Activated naive CD4-positive, alpha-beta T cell treated with anti-CD3 and anti-CD28 coated beads for 36 hours (primary cell): ENCODE measurements around the gene EEFSEC. TPM values are rescaled to one million over a fixed set of nuclear protein-coding genes. Genes with fewer than 3 reads are reported as not detected.

Source experiments
- CTCF ChIA-PET: fragments of 350-600 bp; sonication (Branson Sonifier 250); formaldehyde crosslinking; loops from one replicate; lab custom pipeline; 2021; ENCODE audit warnings: antibody characterized with exemption; lab: Charles Lee
- DNase-seq: peaks from one replicate; pipeline ENCODE4 v3.0.0-alpha.2; 2020
- H3K27ac Mint-ChIP-seq: one replicate; pipeline ENCODE4 v1.8.0; 2021; ENCODE audit warnings: mild to moderate bottlenecking, mixed read lengths
- H3K27me3 Mint-ChIP-seq: one replicate; pipeline ENCODE4 v1.8.0; 2021; ENCODE audit warnings: low read depth, mixed read lengths
- H3K36me3 Mint-ChIP-seq: one replicate; pipeline ENCODE4 v1.8.0; 2021; ENCODE audit warnings: low read depth, mixed read lengths
- H3K4me1 Mint-ChIP-seq: one replicate; pipeline ENCODE4 v1.8.0; 2021; ENCODE audit warnings: low read depth, mixed read lengths
- H3K4me3 Mint-ChIP-seq: one replicate; pipeline ENCODE4 v1.8.0; 2021; ENCODE audit warnings: mild to moderate bottlenecking, moderate library complexity, mixed read lengths
- H3K9me3 Mint-ChIP-seq: one replicate; pipeline ENCODE4 v1.8.0; 2021; ENCODE audit warnings: mixed read lengths
- intact Hi-C: fragments of 100-400 bp; cut with micrococcal nuclease; formaldehyde crosslinking; loops from one replicate; pipeline ENCODE4 v1.15.1; 2023
- total RNA-seq, 2 experiments: library from RNA; stranded (reverse); gene quantifications; one replicate each; pipeline ENCODE4 v1.2.3, GENCODE V29; 2021

Gene EEFSEC
- total RNA-seq, 2 experiments from 2014 or later: 11.0 to 11.6 TPM

DNA sequence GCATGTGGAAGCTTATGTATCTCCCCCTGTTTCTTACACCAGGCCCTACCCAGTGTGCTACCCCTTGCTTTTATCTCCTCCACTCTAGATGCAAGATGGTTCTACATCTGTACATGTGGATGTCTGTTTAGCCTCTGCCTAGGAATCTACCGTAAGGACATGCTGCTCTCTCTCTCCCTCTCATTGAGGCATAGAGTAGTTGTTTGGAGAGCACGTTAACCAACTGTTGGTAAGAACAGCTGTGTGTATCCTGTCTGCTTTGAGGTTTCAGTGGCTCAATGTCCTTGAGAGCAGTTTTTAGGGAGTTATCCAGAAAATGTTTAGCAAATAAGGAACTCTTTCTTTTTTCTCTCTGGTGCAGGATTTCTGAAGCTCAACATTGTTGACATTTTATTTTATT, 160.7 kb downstream of the EEFSEC start:
- no peak overlapping the region for H3K27ac Mint-ChIP-seq
- CTCF ChIA-PET: no interaction called here
- no peak overlapping the region for H3K4me3 Mint-ChIP-seq
- peaks cover 47% of the 10 kb centered on the region for H3K4me1 Mint-ChIP-seq
- peaks cover 1% of the 10 kb centered on the region for H3K36me3 Mint-ChIP-seq
- no peaks in the 10 kb centered on the region for H3K9me3 Mint-ChIP-seq
- intact Hi-C loops: no loop called here
- H3K27me3 Mint-ChIP-seq: no peaks in the 10 kb centered on the region
- no peak for DNase-seq

DNA sequence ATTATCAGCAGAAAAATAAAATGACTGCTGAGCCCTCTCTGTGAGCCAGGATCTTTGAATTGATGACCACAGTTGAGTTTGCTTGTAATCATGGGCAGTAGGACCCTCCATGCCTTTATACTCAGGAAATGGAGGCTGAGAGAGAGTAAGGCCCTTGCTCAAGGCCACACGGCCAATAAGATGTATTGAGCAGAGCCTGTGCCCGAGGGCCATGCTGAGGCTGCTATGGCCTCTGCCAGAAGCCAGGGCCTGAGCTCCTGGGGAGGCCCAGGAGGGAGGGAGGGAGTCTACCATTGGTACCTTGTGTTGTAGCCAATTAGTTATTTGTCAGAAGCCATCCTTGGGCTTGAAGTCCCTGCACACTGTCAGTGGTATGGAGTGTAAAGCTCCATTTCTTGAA, 162.0 kb downstream of the EEFSEC start:
- intact Hi-C loops: loop anchor here (5.0 kb wide), 1 partner anchor 73 kb away; no protein-coding TSS in a partner anchor
- DNase-seq: no peak
- no peak overlapping the region for H3K4me3 Mint-ChIP-seq
- no peak overlapping the region for H3K27ac Mint-ChIP-seq
- no peaks in the 10 kb centered on the region for H3K36me3 Mint-ChIP-seq
- no peaks in the 10 kb centered on the region for H3K9me3 Mint-ChIP-seq
- peaks cover 49% of the 10 kb centered on the region for H3K4me1 Mint-ChIP-seq
- H3K27me3 Mint-ChIP-seq: no peaks in the 10 kb centered on the region
- CTCF ChIA-PET: no interaction called here

DNA sequence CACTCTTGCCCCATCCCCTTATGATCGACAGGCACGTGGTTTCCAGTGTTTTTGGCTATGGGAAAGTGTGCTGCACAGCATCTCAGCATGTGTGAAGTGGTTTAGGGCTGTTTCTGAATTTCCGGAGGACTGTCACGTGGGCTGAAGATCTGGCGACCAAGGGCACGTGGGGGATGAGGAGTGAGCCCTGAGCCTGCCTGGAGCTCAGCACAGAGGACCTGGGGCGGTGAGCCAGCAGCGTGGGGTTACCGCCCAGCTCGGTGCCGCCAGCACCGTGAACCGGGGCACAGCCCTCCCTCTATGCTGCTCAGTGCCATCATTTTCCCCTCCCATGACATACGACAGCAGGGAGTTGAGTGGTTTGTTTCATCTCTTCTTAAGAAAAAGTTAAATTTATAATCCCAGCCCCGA, 163.2 kb downstream of the EEFSEC start:
- Mint-ChIP-seq H3K36me3 (no peaks in the 10 kb centered on the region), H3K4me1 (peaks cover 52% of the 10 kb centered on the region), H3K27ac (peak overlapping the region; percentile 63), H3K27me3 (no peaks in the 10 kb centered on the region), H3K4me3 (peak overlapping the region; percentile 17), H3K9me3 (no peaks in the 10 kb centered on the region)
- intact Hi-C loops: loop anchor here (2.0 to 5.0 kb wide), 2 partner anchors 22 to 74 kb away; no protein-coding TSS in a partner anchor
- peak; percentile 71 for DNase-seq
- CTCF ChIA-PET: no interaction called here

DNA sequence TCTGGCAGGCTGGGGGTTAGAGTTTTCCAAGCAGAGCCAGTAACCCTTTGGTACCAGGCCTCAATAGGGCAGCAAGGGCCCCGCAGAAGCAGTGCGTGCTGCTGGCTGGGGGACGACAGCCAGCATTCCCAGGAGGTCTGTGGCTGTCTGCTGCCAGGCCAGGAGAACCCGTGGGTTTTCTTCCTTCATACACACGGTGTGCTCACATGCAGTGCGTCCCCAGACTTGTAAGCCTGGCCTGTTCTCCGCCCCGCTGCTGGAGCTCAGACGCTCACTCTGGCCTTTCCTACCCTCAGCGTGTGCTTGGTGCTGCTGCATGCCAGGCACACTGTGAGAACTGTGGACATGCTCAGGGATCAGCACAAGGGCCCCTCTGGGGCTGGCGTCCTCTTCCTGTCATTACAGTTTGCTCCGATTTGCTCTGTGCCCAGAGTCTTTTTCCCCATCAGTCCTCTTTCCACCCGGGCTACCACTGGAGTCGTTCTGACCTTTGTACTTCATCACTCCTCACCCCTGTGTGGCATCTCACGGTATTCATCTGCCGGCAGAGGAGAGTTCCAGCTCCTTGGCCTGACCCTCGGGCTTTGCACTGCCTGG, 163.9 kb downstream of the EEFSEC start:
- CTCF ChIA-PET: no interaction called here
- DNase-seq: no peak
- Mint-ChIP-seq H3K4me3 (no peak overlapping the region), H3K36me3 (no peaks in the 10 kb centered on the region), H3K27ac (peak overlapping the region; percentile 62), H3K9me3 (no peaks in the 10 kb centered on the region), H3K4me1 (peaks cover 54% of the 10 kb centered on the region), H3K27me3 (no peaks in the 10 kb centered on the region)
- intact Hi-C loops: loop anchor here (2.0 to 5.0 kb wide), 2 partner anchors 22 to 75 kb away; no protein-coding TSS in a partner anchor

DNA sequence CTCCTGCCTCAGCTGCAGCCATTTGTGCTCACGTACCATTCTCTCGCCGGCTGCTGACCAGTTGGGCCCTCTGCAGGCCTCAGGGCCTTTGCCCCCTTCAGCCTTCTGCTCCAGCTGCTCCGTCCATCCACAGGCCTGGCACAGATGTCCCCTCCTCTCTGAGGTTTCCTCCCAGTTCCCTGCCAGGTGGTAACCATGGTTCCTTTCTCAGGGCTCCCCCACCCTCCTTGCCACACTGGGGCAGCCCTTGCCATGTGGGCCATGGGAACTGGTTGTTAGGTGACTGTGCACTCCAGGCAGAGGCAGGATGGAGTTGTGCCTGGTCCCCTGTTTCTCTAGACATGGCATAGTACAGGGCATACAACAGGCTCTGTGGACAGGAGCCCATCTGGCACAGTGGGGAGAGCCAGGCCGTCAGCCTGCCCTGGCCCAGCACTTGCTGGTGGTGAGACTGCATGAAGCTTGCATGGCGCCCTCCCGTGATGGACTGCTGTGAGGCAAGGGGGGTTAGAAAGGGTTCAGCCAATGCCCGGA, 164.5 kb downstream of the EEFSEC start:
- intact Hi-C loops: loop anchor here (2.0 to 5.0 kb wide), 2 partner anchors 23 to 75 kb away; no protein-coding TSS in a partner anchor
- DNase-seq: no peak
- H3K27ac Mint-ChIP-seq: no peak overlapping the region
- H3K27me3 Mint-ChIP-seq: no peaks in the 10 kb centered on the region
- CTCF ChIA-PET: interaction anchor here (0.8 to 1.0 kb wide), 2 partner anchors 11 to 222 kb away, joined by 3 read pairs; no protein-coding TSS in a partner anchor
- peaks cover 54% of the 10 kb centered on the region for H3K4me1 Mint-ChIP-seq
- no peaks in the 10 kb centered on the region for H3K36me3 Mint-ChIP-seq
- H3K4me3 Mint-ChIP-seq: no peak overlapping the region
- H3K9me3 Mint-ChIP-seq: no peaks in the 10 kb centered on the region

DNA sequence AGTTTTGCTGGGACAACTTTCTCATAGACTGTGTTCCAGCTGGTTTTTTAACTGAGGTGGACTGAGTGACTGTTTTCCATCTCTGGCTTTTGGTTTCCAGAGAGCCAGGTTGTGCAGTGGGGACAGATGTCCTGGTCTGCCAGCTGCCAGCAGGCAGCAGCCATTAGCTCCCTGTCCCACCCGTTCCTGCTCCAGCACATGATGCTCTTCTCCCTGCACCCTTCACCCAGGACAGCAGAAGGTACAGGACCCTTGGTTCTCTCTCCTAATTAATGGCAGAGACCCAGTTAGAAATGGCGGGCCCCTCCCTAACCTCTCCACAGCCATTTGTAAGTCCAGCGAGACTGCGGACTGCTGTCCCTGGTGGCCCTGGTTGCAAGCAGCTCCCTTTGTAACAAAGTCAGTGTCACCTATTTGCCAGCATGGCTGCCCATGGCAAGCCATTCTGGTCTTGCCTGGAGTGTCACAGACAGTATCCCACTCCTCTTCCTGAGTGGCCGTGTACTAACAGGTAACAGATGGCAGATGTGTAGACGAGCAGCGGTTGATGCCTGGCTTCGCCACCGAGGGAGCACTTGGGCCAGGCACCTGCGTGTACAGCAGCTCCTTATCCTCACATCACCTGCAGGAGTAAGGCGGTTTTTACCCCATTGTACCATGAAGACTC, 165.1 kb downstream of the EEFSEC start:
- no peak for DNase-seq
- H3K4me3 Mint-ChIP-seq: no peak overlapping the region
- intact Hi-C loops: loop anchor here (5.0 kb wide), 1 partner anchor 76 kb away; no protein-coding TSS in a partner anchor
- H3K9me3 Mint-ChIP-seq: no peaks in the 10 kb centered on the region
- H3K27me3 Mint-ChIP-seq: no peaks in the 10 kb centered on the region
- peaks cover 54% of the 10 kb centered on the region for H3K4me1 Mint-ChIP-seq
- H3K27ac Mint-ChIP-seq: no peak overlapping the region
- no peaks in the 10 kb centered on the region for H3K36me3 Mint-ChIP-seq
- CTCF ChIA-PET: interaction anchor here (0.8 to 1.0 kb wide), 2 partner anchors 12 to 223 kb away, joined by 3 read pairs; no protein-coding TSS in a partner anchor

DNA sequence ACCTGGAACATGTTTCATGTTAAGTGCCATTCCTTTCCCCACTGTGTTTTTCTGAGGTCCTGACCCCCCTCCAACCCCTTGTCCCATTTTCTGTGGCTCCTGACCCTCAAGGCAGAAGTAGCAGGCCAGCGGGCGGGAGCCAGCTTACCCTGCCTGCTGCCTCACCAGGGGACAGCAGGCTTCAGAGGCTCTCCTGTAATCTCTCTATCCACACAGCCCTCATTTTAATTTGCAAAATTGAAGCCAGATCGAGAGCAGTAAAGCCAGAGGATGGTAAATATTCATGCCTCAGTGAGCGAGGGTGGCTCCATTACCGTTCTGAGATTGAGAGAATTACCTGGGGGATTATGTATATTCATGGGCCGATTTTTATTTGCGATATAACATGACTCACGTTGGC, 165.8 kb downstream of the EEFSEC start:
- H3K27ac Mint-ChIP-seq: no peak overlapping the region
- intact Hi-C loops: loop anchor here (5.0 kb wide), 1 partner anchor 77 kb away; no protein-coding TSS in a partner anchor
- no peaks in the 10 kb centered on the region for H3K36me3 Mint-ChIP-seq
- H3K4me1 Mint-ChIP-seq: peaks cover 50% of the 10 kb centered on the region
- CTCF ChIA-PET: interaction anchor here (1.3 kb wide), 1 partner anchor 224 kb away, joined by 3 read pairs; no protein-coding TSS in a partner anchor
- no peaks in the 10 kb centered on the region for H3K27me3 Mint-ChIP-seq
- DNase-seq: no peak
- no peak overlapping the region for H3K4me3 Mint-ChIP-seq
- H3K9me3 Mint-ChIP-seq: no peaks in the 10 kb centered on the region

DNA sequence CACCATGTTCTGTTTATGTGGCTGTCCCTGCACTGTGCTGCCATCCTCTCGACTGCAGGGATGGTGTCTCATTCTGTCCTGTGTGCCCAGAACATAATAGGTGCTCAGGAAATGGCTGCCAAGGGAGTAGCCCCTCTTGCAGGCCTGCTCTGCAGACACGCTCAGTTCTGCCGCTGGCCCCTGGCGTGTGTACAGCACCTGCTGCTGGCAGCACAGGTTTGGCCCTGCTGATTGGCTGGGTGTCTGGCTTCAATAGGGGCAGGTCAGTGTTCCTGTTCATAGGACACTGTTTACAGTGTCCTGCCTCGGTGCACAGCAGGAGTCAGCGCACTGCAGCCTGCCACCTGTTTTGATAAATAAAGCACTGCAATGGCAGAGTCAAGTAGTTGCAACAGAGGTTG, 166.5 kb downstream of the EEFSEC start:
- no peak overlapping the region for H3K27ac Mint-ChIP-seq
- intact Hi-C loops: loop anchor here (5.0 kb wide), 2 partner anchors 77 to 147 kb away; no protein-coding TSS in a partner anchor
- H3K27me3 Mint-ChIP-seq: no peaks in the 10 kb centered on the region

DNA sequence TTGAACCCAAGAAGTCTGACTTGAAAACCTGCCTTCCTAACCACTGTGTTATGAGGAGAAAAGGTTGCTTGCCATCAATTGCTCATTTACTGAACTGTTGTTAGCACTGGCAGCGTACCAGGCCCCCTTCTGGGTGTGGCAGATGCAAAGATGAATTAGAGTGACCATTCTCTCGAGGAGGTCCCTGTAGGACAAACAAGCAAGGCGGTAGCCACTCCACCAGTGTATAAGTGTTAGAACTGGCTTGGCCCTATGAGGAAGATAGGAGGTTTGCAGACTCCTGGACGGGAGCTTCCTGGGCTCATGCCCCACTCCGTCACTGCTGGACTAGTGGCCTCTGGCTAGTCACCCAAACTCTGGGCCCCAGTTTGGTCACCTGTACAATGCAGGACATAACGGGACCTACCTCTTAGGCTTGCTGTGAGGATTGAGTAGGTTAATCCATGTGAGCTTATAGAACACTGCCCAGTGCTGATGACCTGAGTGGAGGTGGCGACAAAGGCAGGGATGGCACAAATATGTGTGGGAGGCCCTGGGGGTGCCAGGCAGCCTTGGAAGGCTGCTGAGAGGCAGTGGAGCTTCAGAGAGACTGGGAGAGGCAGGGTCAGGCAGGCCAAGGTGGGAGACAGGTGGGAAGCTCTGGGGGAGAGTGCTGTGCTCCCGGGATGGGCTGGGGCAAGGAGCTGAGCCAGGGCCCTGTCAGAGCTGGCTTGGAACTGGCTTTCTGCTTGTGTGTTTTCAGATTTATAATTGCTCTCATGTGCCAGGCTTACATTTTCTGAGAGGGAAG, 167.5 kb downstream of the EEFSEC start:
- Mint-ChIP-seq H3K36me3 (no peaks in the 10 kb centered on the region), H3K27ac (no peak overlapping the region), H3K4me1 (peaks cover 49% of the 10 kb centered on the region), H3K4me3 (no peak overlapping the region), H3K27me3 (no peaks in the 10 kb centered on the region), H3K9me3 (no peaks in the 10 kb centered on the region)
- DNase-seq: no peak
- CTCF ChIA-PET: interaction anchor here (0.7 to 2.6 kb wide), 4 partner anchors 11 to 226 kb away, joined by 3 to 15 read pairs (median 3); no protein-coding TSS in a partner anchor
- intact Hi-C loops: loop anchor here (5.0 kb wide), 1 partner anchor 148 kb away; no protein-coding TSS in a partner anchor

More for the DNA sequence above, 166.5 kb downstream of the EEFSEC start:
- CTCF ChIA-PET: interaction anchor here (1.3 kb wide), 1 partner anchor 225 kb away, joined by 3 read pairs; no protein-coding TSS in a partner anchor
- H3K9me3 Mint-ChIP-seq: no peaks in the 10 kb centered on the region
- H3K36me3 Mint-ChIP-seq: no peaks in the 10 kb centered on the region
- H3K4me3 Mint-ChIP-seq: no peak overlapping the region
- peaks cover 51% of the 10 kb centered on the region for H3K4me1 Mint-ChIP-seq
- DNase-seq: no peak

DNA sequence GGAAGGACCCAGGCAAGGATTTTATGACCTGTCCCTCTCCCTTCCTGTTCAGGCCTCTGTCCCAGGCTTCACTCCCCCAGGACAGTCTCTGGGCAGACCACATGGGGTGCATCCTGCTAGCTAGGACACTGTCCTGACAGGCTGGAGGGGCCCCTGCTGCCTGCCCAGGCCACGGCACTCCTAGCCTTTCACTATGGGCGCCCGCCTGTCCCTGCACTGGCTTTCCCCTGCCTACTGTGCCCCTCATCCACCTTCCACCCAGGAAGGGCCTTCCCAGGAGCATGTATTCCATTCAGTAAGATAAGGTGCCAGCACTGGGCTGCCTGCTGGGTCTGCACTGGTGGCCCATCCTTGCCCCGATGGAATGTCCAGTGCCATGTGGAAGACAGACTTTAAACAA, 168.1 kb downstream of the EEFSEC start:
- CTCF ChIA-PET: interaction anchor here (0.7 to 2.6 kb wide), 10 partner anchors 11 to 226 kb away, joined by 3 to 15 read pairs (median 3); partner anchors contain the start of gene RUVBL1
- Mint-ChIP-seq H3K4me3 (no peak overlapping the region), H3K36me3 (no peaks in the 10 kb centered on the region), H3K27ac (no peak overlapping the region), H3K27me3 (no peaks in the 10 kb centered on the region), H3K9me3 (no peaks in the 10 kb centered on the region), H3K4me1 (peaks cover 50% of the 10 kb centered on the region)
- intact Hi-C loops: loop anchor here (5.0 kb wide), 1 partner anchor 149 kb away; no protein-coding TSS in a partner anchor
- DNase-seq: no peak
